GM19351 (cell line): Measurements from ENCODE around the gene ARHGEF38.

Experiments
- ATAC-seq: cut with Tn5 transposase; IDR thresholded peaks from one replicate; pipeline ENCODE4 v1.9.1; 2021; ENCODE audit warnings: mild to moderate bottlenecking, moderate library complexity; ENCODE audit not compliant: unreplicated experiment

ARHGEF38 gene

DNA sequence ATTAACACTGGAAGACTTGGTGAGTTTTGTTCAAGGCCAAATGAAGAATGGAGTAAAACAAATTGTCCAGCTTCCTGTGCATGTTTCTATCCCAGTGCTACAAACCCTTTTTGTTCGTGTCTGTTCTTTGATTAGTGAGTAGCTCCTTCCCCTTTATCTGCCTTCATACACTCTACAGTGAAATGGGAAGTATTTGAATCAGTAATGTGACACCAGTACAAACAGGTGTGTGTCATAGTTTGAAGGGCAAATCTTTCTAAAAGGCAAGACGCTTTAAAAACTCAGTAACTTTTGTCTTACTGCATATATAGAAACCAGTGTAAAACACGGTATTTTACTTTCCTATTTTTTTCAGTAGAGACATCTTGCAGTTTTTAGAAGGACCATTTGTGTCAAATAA lies 5.9 kb downstream of the ARHGEF38 start:
- no peak for ATAC-seq

DNA sequence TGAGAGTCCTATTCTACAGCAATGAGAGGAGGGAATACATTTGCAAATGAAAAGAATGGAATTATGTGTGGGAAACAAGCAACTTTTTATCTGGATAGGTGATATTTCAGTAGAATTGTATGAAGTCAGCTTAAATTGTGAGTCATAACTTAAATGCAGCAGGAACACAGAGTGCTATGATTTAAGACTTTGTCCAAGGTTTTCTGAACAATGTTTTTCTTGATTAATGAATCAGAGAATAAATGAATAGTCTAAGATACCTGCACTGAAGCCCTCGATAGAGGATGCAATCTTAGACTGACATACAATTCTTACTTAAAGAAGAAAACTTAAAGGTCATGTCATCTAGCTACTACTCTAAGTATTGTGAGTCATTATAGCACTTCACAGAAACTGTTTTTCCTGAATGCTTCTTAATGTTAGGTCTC lies 8.0 kb downstream of the ARHGEF38 start:
- ATAC-seq, result no peak

DNA sequence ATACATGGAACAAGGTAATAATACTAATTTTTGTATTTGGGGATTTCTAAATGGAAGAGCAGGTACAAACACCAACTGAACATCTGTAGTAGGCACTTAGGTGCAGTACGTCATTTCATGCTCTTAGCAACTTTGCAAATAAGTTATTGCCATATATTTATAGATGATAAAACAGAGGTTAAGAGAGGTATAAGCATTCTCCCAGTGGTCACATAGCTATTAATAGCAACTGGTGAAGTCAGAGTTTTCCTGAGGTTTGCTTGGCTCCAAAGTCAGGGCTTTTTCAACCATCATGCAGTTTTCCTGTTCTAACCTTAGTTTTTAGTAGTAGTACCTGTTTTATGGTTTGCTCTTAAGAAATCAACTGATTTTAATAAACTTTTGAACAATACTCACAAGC lies 10.9 kb downstream of the ARHGEF38 start:
- no peak for ATAC-seq

DNA sequence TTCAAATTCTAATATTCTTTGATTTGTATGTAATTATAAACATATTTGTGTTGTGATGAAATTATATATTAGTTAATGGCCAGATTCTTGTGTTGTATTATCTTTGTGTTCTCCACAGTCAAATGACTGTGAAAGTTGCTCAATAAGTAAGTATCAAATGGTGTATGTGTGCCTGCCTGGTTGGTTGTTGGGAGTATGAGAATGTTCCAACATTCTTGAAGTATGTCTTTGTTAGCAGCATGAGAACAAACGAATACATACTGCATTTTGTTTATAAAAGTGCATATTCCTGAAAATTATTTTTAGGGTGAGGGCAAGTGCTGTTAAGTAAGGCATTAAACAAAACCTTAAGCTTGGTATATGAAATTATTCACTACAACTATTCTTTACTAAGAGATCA lies 16.2 kb downstream of the ARHGEF38 start:
- ATAC-seq, result no peak

DNA sequence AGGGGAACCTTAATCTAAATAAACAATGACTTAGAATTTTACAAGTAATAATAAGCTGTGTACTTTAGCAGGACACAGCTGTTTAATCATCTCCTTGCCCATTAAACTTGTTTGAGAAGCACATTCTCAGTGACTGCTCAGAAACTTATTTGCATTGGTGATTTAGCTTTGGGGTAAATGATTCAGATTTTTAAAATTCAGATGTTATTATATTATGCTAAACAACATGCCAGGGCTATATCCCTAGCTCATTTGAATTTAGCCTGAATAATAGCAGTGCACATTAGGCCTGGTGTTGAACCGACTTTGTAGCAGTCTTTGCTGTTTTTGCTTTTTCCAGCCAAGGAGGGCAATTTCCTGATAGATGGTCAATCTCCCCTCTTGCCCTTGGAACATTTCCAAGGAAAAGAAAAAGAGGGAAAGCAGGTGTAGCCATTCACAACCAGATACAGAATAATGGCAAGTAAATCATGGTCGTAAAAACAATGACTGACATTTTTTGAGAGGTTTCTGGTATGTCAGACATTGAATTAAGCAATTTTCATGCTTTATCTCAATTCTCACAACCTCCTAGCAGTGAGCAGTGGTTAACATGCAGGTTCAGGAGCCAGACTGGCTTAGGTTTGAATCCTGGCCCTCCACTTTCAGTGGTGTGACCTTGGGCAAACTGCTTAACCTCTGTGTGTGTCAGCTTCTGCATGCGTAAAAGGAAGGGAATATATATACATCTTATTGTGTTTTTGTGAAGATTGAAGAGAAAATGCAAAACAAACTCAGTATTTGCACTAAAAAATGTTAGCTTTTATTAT lies 16.8 kb downstream of the ARHGEF38 start:
- no peak for ATAC-seq

DNA sequence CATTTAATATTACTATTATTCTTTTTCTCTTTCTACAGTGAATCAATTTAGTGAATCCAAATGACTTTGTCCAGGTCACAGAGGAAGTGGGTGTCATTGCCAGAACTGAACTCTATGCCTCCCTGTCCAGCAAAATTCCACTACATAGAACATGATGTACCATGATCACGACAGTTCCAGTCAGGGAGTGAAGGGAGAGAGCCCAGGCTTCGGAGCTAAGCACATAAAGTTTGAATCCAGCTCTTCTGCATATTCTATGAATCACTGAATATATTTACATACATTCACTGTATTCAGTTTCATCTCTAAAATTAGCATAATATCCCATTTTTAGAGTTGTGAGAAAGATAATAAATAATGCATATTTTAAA lies 17.4 kb downstream of the ARHGEF38 start:
- no peak for ATAC-seq

DNA sequence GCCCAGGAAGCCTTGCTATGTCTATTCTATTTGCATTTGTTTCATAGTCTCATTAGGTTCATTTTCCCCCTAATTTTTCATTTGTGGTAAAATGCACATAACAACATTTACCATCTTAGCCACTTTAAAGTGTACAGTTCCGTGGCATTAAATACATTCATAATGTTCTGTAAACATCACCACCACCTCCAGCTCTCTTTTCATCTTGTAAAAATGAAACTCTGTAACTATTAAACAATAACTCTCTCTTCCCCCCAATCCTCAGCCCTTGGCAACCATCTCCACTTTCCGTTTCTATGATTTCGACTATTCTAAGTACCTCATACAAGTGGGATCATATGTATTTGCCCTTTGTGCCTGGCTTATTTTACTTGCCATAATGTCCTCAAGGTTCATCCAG lies 19.9 kb downstream of the ARHGEF38 start:
- ATAC-seq, result no peak

DNA sequence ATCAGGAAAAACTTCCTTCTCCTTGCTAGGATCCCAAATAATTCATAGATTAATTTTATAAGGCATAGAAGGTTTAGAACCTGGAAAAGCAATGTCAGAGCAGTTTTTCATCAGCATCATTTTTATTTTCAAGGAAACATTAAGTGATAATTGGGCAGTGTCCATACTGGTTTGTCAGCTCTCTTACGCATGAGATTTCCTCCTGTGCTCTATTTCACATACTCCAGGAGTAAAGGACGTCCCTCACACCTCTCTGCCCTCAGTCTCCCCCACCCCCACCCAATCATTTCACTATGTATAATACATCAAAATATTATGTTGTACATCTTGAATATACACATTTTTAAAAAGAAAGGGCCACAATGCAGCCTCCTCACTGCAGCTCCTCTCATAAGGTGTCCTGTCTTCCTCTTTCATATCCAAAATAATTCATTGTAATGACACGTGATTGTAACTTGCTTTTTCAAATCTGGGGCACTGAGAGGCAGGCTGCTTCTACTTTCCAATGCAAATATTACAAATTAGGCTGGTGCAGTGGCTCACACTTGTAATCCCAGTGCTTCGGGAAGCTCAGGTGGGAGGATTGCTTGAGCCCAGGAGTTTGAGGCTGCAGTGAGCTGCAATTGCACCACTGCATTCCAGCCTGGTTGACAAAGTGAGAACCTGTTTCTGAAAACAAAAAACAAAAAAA lies 34.4 kb downstream of the ARHGEF38 start:
- ATAC-seq, result no peak

DNA sequence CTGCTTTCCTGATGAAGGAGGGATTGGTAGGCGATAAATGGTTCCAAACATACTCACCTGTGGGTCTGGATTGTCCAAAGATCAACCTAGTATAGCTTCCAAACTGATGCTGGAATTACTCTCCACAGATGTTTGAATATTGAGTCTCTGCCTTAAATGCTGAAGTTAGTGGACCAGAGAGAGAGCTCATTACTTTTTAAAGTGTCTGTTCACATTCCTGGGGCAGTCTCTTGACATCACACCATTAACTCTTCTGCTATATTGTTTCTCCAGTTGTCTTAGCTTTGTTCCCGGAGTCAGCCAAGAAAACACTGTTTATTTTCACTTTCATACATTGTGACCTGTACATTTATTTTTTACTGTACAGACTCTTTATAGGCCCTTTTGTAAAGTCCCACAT lies 35.4 kb downstream of the ARHGEF38 start:
- peak; percentile 13 for ATAC-seq

DNA sequence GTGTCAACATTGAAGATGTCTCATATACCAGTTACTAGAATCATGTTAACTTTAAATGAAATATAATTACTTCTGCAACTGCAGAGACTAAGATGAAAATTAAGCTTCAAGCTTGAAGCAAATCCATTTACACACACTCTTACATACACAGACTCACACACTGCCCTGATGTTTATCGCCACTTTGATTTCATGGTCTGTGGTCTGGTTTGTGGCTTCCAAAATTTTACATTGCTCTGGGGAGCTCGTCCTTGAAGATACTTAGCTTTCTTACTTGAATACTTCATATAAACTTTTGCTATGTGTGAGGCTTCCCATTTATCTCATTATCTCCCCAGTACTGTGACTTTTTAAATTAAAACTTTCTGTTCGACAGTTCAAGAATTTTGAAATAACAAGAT lies 35.8 kb downstream of the ARHGEF38 start:
- peak; percentile 58 for ATAC-seq

DNA sequence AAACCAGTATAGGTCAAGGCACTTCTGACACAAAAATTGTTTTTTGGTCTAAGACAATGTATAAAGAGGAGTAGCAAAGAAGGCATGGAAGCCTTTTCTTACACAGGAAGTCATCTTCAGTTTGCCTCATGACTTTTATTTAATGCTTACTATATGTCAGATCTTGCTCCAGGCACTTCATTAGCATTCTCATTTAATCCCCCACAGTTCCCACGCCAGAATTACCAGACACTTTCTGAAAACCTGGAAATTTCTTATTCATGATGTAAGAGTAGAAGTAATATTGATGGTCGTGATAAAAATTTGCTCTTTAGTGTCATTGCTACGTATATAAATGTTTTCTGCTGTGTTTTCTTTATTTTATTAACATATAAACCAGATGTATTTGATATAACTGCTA lies 39.2 kb downstream of the ARHGEF38 start:
- ATAC-seq, result no peak

DNA sequence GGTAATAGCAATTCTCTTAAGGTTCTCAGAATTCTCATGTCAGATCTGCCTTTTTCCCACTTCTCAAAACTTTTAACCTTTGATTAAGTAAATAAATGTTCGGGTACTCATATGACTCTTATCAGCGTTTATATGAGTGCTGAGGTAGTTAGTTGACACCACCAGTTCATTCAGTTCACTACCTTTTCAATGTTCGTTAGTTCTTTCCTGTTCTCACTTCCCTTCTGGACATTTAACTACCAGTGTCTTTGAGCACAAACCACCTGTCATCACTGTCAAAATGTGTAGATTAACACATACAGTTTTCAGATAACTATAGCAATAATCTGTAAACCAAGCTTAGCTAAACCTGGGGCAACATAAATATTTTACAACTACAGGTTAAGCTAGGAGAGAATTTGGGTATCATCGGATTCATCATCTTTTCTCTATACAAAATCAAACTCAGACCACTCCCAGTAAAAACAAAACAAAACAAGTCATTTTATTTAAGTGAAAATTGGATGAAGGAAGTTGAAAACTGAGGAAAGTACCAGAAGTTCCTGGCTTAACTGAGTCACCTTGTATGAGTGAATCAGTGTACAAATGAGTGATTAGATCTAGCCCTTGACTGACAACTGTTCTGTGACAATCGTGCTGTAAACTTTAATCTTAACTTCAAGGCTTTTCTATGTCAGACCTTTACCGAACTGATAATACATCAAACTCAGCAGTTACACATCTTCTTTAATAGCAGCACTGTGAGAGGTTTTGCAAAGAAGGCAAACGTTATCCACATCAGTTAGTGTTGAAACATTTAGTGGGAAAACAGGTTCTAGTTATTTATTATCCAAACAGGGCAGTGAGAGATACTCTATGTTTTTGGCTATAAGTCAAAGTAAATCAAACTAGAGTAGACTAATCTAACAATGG lies 41.9 kb downstream of the ARHGEF38 start:
- ATAC-seq, result peak; percentile 91

DNA sequence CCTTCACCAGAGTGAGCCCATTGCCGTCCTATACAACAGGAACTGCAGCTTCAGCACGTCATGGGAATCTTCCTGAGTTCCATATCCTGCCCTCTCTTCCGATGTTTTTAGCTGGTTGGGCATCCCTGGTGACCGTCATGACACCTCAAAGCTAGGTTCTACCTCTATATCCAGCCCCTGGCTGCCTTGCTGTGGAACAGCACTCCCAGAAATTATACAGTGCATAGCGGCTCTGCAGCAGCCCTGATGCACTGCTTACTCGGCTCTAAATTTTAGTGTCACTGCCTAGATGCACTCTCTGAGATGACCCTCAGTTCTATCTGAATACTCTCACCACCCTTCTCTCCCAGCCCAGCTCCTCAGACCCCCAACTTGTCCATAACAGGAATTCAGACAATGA lies 44.3 kb downstream of the ARHGEF38 start:
- no peak for ATAC-seq

DNA sequence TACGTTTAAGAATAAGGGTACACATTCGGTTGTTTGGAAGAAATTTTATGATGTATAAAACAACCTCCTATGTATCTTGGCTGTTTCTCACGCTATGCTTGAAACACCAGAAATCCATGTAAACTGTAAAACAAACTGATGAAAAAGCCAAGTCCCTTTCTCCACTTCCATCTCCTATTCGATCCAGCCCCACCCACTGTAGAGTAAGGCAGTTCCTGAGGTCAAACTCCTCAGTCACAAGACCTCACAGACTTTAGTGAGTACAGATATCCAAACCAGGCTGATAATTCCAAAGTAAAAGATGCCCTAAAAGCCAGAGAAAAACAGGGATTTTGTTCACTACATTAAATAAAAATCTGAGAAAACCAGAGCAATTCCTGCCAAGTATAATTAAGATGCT lies 45.6 kb downstream of the ARHGEF38 start:
- ATAC-seq, result no peak

DNA sequence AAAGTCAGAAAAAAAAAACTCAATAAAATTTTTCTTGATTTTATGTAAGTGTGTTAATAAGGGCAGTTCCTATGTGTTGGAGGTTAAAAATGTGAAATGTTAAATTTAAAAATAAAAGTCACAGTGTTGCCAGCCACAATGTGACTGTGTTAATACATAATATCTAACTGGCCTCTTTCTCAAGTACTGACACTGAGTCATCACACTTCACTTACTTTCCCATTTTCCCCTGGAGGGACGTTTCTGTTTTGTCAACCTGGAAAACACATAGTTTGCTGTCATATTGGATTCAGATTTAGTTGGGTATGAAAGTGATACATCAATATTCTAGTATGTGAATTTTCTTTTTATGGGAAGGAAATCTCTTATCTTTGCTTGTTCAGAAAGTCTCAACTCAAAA lies 46.4 kb downstream of the ARHGEF38 start:
- no peak for ATAC-seq

DNA sequence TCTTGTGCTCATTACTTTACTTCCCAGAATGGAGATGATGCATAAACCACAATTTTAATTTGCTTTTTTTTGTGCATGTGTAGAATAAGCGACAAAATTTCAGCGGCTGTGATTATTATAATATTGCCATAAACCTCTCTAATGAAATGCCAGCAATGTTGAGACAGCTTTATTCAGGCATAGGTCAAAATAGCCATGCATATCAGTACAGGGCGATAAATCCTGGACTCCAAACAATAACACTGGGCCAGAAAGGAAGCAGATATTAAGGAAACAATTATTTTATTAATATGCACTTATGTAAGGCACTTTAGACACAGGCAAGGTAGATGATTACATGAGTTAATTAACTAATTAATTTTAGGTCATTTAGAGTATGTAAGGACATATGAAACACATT lies 47.1 kb downstream of the ARHGEF38 start:
- ATAC-seq, result no peak

DNA sequence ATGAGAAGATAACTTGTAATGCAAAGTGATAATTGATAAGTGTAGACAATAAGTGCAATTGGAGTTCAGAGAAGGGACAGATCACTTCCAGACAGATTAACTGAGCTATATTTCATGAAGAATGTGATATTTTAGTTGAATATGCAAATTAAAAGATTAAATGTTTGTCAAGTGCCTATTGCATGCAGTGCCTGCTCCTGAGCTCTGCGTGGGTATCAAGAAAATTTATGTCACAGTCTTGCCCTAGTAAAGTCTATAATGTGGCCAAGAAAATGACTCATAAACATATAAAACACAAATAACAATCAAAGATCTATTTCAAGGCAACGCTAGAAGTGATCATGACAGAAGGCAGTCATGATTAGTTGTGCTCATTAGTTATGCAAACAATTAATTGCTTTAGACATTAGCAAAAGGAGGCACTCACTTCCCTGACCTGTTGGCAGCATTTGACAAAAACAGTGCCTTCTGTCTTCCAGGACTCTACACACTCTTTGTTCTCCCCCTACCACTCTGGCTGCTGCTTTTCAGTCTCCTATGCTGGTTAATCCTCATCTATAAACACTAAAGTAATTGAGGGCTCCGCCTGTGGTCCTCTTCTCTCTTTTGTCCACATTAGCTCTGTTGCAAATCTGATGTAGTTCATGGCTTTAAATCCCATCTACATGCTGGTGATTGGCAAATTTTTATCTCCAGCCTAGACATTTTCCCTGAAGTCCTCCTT lies 47.7 kb downstream of the ARHGEF38 start:
- ATAC-seq, result no peak

DNA sequence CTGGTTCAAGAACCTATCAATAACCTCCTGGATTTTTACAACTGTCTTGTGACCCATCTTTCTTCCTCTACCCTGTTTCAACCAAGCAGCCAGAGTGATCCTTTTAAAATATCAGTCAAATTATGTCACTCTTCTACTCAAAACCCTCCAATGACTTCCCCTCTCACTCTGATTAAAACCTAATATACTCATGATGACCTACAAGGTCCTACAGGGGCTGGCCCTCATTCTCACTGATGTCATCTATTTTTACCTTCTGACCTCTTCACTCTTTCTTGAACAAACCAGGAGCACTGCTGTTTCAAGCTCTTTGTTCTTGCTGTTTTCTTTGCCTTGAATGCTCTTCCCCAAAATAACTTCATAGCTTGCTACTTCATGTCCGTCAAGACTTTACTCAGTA lies 48.5 kb downstream of the ARHGEF38 start:
- ATAC-seq, result no peak

DNA sequence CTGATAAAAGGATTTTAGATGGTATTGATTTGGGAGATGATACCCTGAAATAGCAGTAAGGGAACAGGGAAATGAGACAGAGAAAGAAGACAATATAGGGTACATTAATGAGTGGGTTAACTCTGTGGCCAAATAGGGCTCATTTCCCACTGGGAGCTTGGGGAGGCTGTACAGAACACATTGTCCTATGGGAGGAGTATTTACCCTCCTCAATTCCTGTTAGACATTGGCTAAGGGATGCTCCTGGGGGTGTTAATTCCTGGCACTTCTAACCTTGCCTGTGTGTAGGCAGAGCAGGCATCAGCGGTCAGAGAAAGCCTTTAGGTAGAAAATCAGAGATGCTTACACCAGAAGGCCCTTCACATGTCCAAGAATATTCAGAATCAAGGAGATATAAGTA lies 49.0 kb downstream of the ARHGEF38 start:
- ATAC-seq, result no peak

DNA sequence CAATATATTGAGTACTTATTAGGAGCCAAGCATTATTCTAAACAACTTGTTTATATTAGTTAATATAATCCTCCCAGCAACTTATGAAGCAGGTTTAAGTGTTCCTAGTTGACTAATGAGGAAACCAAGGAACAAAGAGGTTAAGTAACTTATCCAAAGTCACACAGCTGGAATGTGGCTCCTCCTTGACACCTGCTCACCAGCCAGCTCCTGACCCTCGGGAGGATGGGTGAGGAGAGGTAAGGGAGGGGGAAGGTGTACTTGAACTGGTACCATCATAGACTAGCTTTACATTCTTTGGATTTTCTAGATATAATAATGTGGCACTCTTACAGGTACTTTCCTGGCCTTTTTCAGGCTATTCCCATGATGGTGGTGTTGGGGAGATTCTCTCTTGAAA lies 50.7 kb downstream of the ARHGEF38 start:
- no peak for ATAC-seq

DNA sequence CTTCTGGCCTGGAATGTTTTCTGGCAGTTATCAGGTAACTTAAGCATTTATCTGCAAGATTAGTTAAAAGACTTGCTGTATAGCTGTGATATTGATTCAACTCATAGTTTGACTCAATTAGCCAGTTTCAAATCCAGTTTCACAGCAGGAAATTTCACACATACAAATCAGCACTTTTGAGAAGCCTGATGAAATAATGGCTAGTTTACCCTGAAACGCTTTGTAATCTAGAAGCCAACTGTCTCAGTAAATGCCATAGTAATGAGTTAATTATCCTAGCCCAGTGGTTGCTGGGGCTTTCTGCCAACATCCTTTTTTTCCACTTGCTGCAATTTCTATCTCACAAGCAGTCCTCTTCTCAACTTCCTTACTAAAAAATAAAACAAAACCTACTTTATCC lies 53.1 kb downstream of the ARHGEF38 start:
- peak; percentile 42 for ATAC-seq
